Astrocyte of the spinal cord (primary cell): ENCODE measurements around the gene ZNF778.
A peak's percentile ranks its signal among the peaks of the same experiment; 100 is the strongest.

Experiments used
- DNase-seq: peaks from one replicate; pipeline ENCODE4 v3.0.0; 2011; ENCODE audit warnings: low read depth, low spot score
- H3K4me3 ChIP-seq: 2 replicates; pipeline ENCODE4 v1.5.1; 2011; ENCODE audit warnings: low read depth, mild to moderate bottlenecking, low read length, moderate library complexity
- CTCF ChIP-seq: IDR thresholded peaks from 2 replicates; pipeline ENCODE4 v1.5.1; 2012; ENCODE audit warnings: low read depth, mild to moderate bottlenecking, low read length, inconsistent platforms
- in situ Hi-C: cut with HindIII; loops from 2 replicates; pipeline ENCODE4 v1.10.0; 2017; ENCODE audit warnings: low sequenced_read_pairs

The ZNF778 gene

GRCh38 chr16:89201439-89202377 lies 15.8 kb upstream of the ZNF778 start:
- in situ Hi-C loops = no loop called here
- peak; percentile 47 for DNase-seq

GRCh38 chr16:89202422-89203215 lies 14.9 kb upstream of the ZNF778 start:
- TF ChIP-seq CTCF = no peak
- DNase-seq = no peak
- in situ Hi-C loops = no loop called here
- no peak overlapping the region for H3K4me3 ChIP-seq

More at GRCh38 chr16:89201439-89202377, 15.8 kb upstream of the ZNF778 start:
- no peak overlapping the region for H3K4me3 ChIP-seq
- no peak for TF ChIP-seq CTCF

- no peak for DNase-seq
- in situ Hi-C loops = no loop called here
- no peak for TF ChIP-seq CTCF
- H3K4me3 ChIP-seq = no peak overlapping the region
Observed at GRCh38 chr16:89207993-89208392, 9.5 kb upstream of the ZNF778 start.

- no peak for DNase-seq
- no peak overlapping the region for H3K4me3 ChIP-seq
- in situ Hi-C loops = no loop called here
- no peak for TF ChIP-seq CTCF
Observed at GRCh38 chr16:89209522-89210044, 7.9 kb upstream of the ZNF778 start.

GRCh38 chr16:89210165-89210903 lies 7.2 kb upstream of the ZNF778 start:
- no peak for DNase-seq
- in situ Hi-C loops = no loop called here
- no peak overlapping the region for H3K4me3 ChIP-seq
- no peak for TF ChIP-seq CTCF
